Activated CD8-positive, alpha-beta T cell treated with anti-CD3 and anti-CD28 coated beads for 36 hours (primary cell): ENCODE measurements around the gene JAG2. TPM values are rescaled to one million over a fixed set of nuclear protein-coding genes. Genes with fewer than 3 reads are reported as not detected.

Source experiments
- ATAC-seq: fragments of 200-7000 bp; cut with Tn5 transposase; one replicate; pipeline ENCODE4 v1.10.0; 2021; ENCODE audit warnings: mild to moderate bottlenecking, moderate library complexity
- CTCF ChIA-PET: fragments of 350-600 bp; sonication (Branson Sonifier 250); formaldehyde crosslinking; loops from one replicate; lab custom pipeline; 2021; ENCODE audit warnings: antibody characterized with exemption; lab: Charles Lee
- POLR2A ChIA-PET: fragments of 350-600 bp; sonication (Branson Sonifier 250); formaldehyde crosslinking; loops from one replicate; lab custom pipeline; 2021; ENCODE audit warnings: antibody characterized with exemption; lab: Charles Lee
- DNase-seq: peaks from one replicate; pipeline ENCODE4 v3.0.0-alpha.2; 2020
- H3K27ac Mint-ChIP-seq: one replicate; pipeline ENCODE4 v1.8.0; 2021; ENCODE audit warnings: mild to moderate bottlenecking, mixed read lengths
- H3K27me3 Mint-ChIP-seq: one replicate; pipeline ENCODE4 v1.8.0; 2021; ENCODE audit warnings: mixed read lengths
- H3K36me3 Mint-ChIP-seq: one replicate; pipeline ENCODE4 v1.8.0; 2021; ENCODE audit warnings: low read depth, mixed read lengths
- H3K4me1 Mint-ChIP-seq: one replicate; pipeline ENCODE4 v1.8.0; 2021; ENCODE audit warnings: low read depth, mixed read lengths
- H3K4me3 Mint-ChIP-seq: one replicate; pipeline ENCODE4 v1.8.0; 2021; ENCODE audit warnings: mild to moderate bottlenecking, moderate library complexity, mixed read lengths
- H3K9me3 Mint-ChIP-seq: one replicate; pipeline ENCODE4 v1.8.0; 2021; ENCODE audit warnings: mixed read lengths
- CTCF ChIP-seq: fragments of 200-600 bp; IDR thresholded peaks from one replicate; pipeline ENCODE4 v1.8.0; 2022; ENCODE audit warnings: antibody characterized with exemption, mild to moderate bottlenecking
- intact Hi-C: fragments of 100-400 bp; cut with micrococcal nuclease; formaldehyde crosslinking; loops from one replicate; pipeline ENCODE4 v1.10.0; 2022
- total RNA-seq, 2 experiments: library from RNA; stranded (reverse); gene quantifications; one replicate each; pipeline ENCODE4 v1.2.3, GENCODE V29; 2021

The JAG2 gene
- total RNA-seq, 2 experiments from 2014 or later, result 3.6 to 4.1 TPM

- Mint-ChIP-seq H3K36me3 (no peaks in the 10 kb centered on the region), H3K4me3 (no peak overlapping the region), H3K27me3 (peaks cover 19% of the 10 kb centered on the region), H3K9me3 (no peaks in the 10 kb centered on the region), H3K4me1 (peaks cover 2% of the 10 kb centered on the region), H3K27ac (no peak overlapping the region)
- no peak for ATAC-seq
- ChIA-PET CTCF (interaction anchor here (1.1 to 3.1 kb wide), 4 partner anchors 76 to 186 kb away, joined by 4 to 12 read pairs (median 6); no protein-coding TSS in a partner anchor), POLR2A (interaction anchor here (0.9 kb wide), 1 partner anchor 145 kb away, joined by 4 read pairs; the partner anchor contains the start of gene CDCA4)
- intact Hi-C loops, result no loop called here
- no peak for TF ChIP-seq CTCF
- no peak for DNase-seq
These were observed 2.7 kb downstream of the JAG2 start for GRCh38 chr14:105165761-105166485.

- intact Hi-C loops, result no loop called here
- Mint-ChIP-seq H3K36me3 (no peaks in the 10 kb centered on the region), H3K27ac (no peak overlapping the region), H3K4me3 (no peak overlapping the region), H3K9me3 (no peaks in the 10 kb centered on the region), H3K4me1 (peaks cover 2% of the 10 kb centered on the region), H3K27me3 (peaks cover 17% of the 10 kb centered on the region)
- no peak for ATAC-seq
- TF ChIP-seq CTCF, result no peak
- CTCF ChIA-PET, result interaction anchor here (1.1 to 3.1 kb wide), 3 partner anchors 75 to 187 kb away, joined by 4 to 12 read pairs (median 7); no protein-coding TSS in a partner anchor
- POLR2A ChIA-PET, result interaction anchor here (0.9 to 1.0 kb wide), 2 partner anchors 12 to 144 kb away, joined by 3 to 4 read pairs; partner anchors contain the start of gene CDCA4
- no peak for DNase-seq
These were observed 3.4 kb downstream of the JAG2 start for GRCh38 chr14:105165134-105165704.

GRCh38 chr14:105163040-105163742 lies 5.4 kb downstream of the JAG2 start:
- DNase-seq, result no peak
- Mint-ChIP-seq H3K9me3 (no peaks in the 10 kb centered on the region), H3K36me3 (no peaks in the 10 kb centered on the region), H3K27ac (no peak overlapping the region), H3K27me3 (peaks cover 10% of the 10 kb centered on the region), H3K4me1 (no peaks in the 10 kb centered on the region), H3K4me3 (no peak overlapping the region)
- TF ChIP-seq CTCF, result no peak
- CTCF ChIA-PET, result interaction anchor here (3.1 kb wide), 1 partner anchor 73 kb away, joined by 12 read pairs; no protein-coding TSS in a partner anchor
- intact Hi-C loops, result no loop called here
- POLR2A ChIA-PET, result interaction anchor here (1.2 kb wide), 1 partner anchor 9 kb away, joined by 3 read pairs; no protein-coding TSS in a partner anchor
- no peak for ATAC-seq

- ChIA-PET POLR2A (no interaction called here), CTCF (no interaction called here)
- no peak overlapping the region for H3K27ac Mint-ChIP-seq
- peaks cover 10% of the 10 kb centered on the region for H3K27me3 Mint-ChIP-seq
- intact Hi-C loops, result no loop called here
- H3K4me1 Mint-ChIP-seq, result no peaks in the 10 kb centered on the region
- TF ChIP-seq CTCF, result no peak
- DNase-seq (no peak), ATAC-seq (no peak)
- no peaks in the 10 kb centered on the region for H3K9me3 Mint-ChIP-seq
- H3K4me3 Mint-ChIP-seq, result no peak overlapping the region
- H3K36me3 Mint-ChIP-seq, result no peaks in the 10 kb centered on the region
These were observed 6.0 kb downstream of the JAG2 start for GRCh38 chr14:105162669-105162979.
